Thoracic aorta (tissue), 2 donors: ENCODE data around the gene TCEA3. TPM values are rescaled to one million over a fixed set of nuclear protein-coding genes. Genes with fewer than 3 reads are reported as not detected.
A peak's percentile ranks its signal among the peaks of the same experiment; 100 is the strongest.

Source experiments
- ATAC-seq: fragments of 150-250 bp; one replicate; pipeline ENCODE4 v1.8.0; 2017; ENCODE audit warnings: low read depth; ENCODE audit not compliant: insufficient number of reproducible peaks, low FRiP score
- DNase-seq: peaks from one replicate; pipeline ENCODE4 v3.0.0-alpha.2; 2020; ENCODE audit warnings: low spot score
- H3K27ac ChIP-seq, 2 donors: fragments of 200-600 bp; sonication (generic); 1 replicate in 1 of 2; 2 replicates in 1 of 2; pipeline ENCODE4 v1.5.1; 2016; ENCODE audit warnings: mild to moderate bottlenecking in 2 of 2, moderate library complexity in 2 of 2
- H3K27me3 ChIP-seq: fragments of 200-600 bp; sonication (generic); replicated peaks from 2 replicates; pipeline ENCODE4 v1.6.0; 2016; ENCODE audit warnings: mild to moderate bottlenecking; ENCODE audit not compliant: insufficient read depth
- H3K36me3 ChIP-seq: fragments of 200-600 bp; sonication (generic); one replicate; pipeline ENCODE4 v1.5.1; 2016
- H3K4me1 ChIP-seq, 2 donors: fragments of 200-600 bp; sonication (generic); 1 replicate in 1 of 2; 2 replicates in 1 of 2; pipeline versions ENCODE4 v1.5.1 to v1.6.0; 2016; ENCODE audit warnings: low read depth in 2 of 2, mild to moderate bottlenecking in 1 of 2; ENCODE audit not compliant: control insufficient read depth in 1 of 2
- H3K4me3 ChIP-seq: fragments of 200-600 bp; sonication (generic); 2 replicates; pipeline ENCODE4 v1.5.1; 2016; ENCODE audit warnings: mild to moderate bottlenecking
- H3K9me3 ChIP-seq: fragments of 200-600 bp; sonication (generic); 2 replicates; pipeline ENCODE4 v1.5.1; 2016
- total RNA-seq, 2 donors: library from RNA; depleted of rRNA; stranded (reverse); fragments of >200 nt; gene quantifications; one replicate each; pipeline versions ENCODE4 v1.1.0 to v1.2.3, GENCODE V29; 2016
- TF ChIP-seq, protein P1 (sequence below): fragments of 200-600 bp; sonication (generic); IDR thresholded peaks from one replicate; pipeline ENCODE4 v1.5.1; 2019; ENCODE audit warnings: antibody characterized with exemption

TCEA3 gene
- total RNA-seq, 2 donors from 2014 or later = 22.2 to 39.5 TPM

DNA sequence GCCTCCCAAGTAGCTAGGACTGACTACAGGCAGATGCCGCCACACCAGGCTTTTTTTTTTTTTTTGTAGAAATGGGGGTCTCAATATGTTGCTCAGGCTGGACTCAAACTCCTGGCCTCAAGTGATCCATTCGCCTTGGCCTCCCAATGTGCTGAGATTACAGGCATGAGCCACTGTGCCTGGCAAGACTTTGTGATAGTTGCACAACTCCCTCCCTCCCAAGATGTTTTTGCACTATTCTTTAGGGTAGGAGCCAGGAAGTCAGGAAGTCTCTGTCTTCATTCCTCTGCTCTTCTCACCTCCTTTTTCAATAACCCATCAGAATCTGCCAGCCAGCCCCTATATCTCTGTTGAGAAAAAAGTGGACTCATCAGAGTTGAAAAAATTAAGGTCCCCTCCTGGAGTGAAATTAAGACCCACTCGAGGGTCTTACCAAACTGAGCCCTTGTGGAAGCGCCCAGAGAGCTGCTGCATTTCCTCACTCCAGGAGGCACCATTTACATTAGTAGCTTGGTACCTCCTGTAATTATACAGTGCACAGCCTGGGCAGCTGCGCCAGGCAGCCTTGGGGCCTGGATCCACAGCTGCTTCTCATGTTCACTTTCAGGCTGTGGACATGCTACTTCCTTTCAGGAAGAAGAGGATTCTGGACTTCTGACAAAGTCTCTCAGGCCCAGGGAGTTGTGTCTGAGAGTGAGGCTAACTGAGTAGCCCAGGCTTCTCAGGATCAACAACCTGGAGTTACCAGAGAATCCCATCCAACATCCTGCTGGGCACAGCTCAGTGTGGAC lies 24.0 kb downstream of the TCEA3 start:
- H3K4me1 ChIP-seq = peaks cover 13 to 23% of the 10 kb centered on the region in 2 donors
- peaks cover 5% of the 10 kb centered on the region for H3K36me3 ChIP-seq
- ATAC-seq (no peak), DNase-seq (no peak)
- TF ChIP-seq, protein P1, sequence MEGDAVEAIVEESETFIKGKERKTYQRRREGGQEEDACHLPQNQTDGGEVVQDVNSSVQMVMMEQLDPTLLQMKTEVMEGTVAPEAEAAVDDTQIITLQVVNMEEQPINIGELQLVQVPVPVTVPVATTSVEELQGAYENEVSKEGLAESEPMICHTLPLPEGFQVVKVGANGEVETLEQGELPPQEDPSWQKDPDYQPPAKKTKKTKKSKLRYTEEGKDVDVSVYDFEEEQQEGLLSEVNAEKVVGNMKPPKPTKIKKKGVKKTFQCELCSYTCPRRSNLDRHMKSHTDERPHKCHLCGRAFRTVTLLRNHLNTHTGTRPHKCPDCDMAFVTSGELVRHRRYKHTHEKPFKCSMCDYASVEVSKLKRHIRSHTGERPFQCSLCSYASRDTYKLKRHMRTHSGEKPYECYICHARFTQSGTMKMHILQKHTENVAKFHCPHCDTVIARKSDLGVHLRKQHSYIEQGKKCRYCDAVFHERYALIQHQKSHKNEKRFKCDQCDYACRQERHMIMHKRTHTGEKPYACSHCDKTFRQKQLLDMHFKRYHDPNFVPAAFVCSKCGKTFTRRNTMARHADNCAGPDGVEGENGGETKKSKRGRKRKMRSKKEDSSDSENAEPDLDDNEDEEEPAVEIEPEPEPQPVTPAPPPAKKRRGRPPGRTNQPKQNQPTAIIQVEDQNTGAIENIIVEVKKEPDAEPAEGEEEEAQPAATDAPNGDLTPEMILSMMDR = no peak
- peak overlapping the region; percentile 13 to 19 for H3K27ac ChIP-seq
- no peaks in the 10 kb centered on the region for H3K27me3 ChIP-seq
- H3K9me3 ChIP-seq = no peaks in the 10 kb centered on the region
- no peak overlapping the region for H3K4me3 ChIP-seq

DNA sequence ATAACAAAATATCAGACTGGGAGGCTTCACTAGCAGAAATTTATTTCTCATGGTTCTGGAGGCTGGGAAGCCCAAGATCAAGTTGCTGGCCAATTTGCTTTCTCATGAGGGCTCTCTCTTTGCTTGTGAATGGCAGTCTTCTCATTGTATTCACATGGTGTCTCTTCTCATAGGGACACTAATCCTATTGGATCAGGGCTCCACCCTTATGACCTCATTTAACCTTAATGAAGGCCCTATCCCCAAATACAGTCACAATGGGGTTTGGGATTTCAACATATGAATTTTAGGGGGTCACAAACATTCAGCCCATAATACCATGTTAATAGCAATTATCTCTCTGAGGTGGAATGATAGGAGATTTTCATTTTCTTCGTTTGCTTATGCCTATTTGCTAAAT lies 25.3 kb downstream of the TCEA3 start:
- H3K36me3 ChIP-seq = peaks cover 5% of the 10 kb centered on the region
- TF ChIP-seq, protein P1 = no peak
- H3K4me1 ChIP-seq = peaks cover 10 to 24% of the 10 kb centered on the region in 2 donors
- DNase-seq (no peak), ATAC-seq (no peak)
- no peaks in the 10 kb centered on the region for H3K27me3 ChIP-seq
- no peaks in the 10 kb centered on the region for H3K9me3 ChIP-seq
- H3K27ac ChIP-seq = no peak overlapping the region
- no peak overlapping the region for H3K4me3 ChIP-seq

DNA sequence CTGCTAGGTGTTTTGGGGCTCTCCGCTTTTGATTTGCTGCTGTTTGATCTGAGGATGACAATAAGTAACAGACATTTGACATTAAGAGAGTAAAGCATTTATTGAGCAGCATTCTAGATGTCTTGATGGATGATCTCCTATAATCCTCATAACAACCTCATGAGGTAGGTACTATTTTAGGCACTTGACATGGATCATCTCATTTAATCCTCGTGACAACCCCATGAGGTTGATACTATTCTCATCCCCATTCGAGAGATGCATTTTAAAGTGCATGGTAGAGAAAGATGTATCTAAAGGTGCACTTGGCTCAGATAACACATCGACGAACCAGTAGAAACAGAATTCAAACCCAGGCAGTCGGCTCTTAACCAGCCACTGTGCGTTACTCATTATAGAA lies 26.6 kb downstream of the TCEA3 start:
- peaks cover 1 to 11% of the 10 kb centered on the region in 2 donors for H3K4me1 ChIP-seq
- ATAC-seq = no peak
- TF ChIP-seq, protein P1 = no peak

DNA sequence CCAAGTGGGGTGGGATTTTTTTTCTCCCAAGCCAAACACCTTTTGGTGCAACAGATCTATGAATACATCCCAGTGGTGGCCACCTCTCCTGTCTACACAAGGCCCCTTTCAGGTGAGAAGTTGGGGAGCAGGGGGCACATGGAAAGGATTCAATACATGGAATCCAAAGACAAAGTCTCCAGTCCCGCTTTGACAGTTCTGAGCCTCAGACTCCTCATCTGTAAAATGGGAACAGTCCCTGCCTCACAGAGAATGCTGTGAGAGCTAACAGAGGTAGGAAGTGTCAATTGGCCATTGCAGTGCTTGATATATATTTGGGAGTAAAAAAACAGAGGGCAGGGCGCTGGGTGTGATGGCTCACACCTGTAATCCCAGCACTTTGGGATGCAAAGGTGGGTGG lies 28.2 kb downstream of the TCEA3 start:
- TF ChIP-seq, protein P1 = no peak
- H3K4me1 ChIP-seq = peaks cover 0 to 6% of the 10 kb centered on the region in 2 donors
- no peaks in the 10 kb centered on the region for H3K27me3 ChIP-seq
- ATAC-seq (no peak), DNase-seq (no peak)
- no peaks in the 10 kb centered on the region for H3K9me3 ChIP-seq
- H3K4me3 ChIP-seq = no peak overlapping the region
- H3K36me3 ChIP-seq = peaks cover 10% of the 10 kb centered on the region
- H3K27ac ChIP-seq = no peak overlapping the region

More for the DNA sequence above, 26.6 kb downstream of the TCEA3 start:
- H3K36me3 ChIP-seq = peaks cover 10% of the 10 kb centered on the region
- H3K4me3 ChIP-seq = no peak overlapping the region
- no peaks in the 10 kb centered on the region for H3K9me3 ChIP-seq
- no peak for DNase-seq
- no peak overlapping the region for H3K27ac ChIP-seq
- no peaks in the 10 kb centered on the region for H3K27me3 ChIP-seq

DNA sequence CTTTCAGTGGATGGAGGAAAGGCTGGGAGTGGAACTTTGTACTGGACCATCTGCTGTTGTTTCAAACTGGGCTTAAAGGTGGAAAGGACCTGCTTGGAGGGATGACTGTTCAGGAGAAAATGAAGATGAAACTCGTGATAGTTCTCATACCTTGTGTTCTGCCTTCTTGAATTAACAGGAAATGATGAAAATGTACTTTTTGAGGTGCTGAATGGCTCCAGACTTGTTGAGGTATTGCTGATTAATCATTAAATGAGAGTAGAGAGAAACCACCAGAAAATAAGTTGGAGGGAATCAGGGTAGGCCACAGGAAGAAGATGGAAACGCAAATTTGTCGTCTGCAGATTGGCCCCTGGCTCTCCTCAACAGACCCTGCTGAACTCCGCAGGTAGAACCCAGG lies 28.7 kb downstream of the TCEA3 start:
- Histone ChIP-seq H3K27ac (no peak overlapping the region), H3K4me1 (peaks cover 0 to 11% of the 10 kb centered on the region in 2 donors), H3K9me3 (no peaks in the 10 kb centered on the region), H3K4me3 (no peak overlapping the region), H3K36me3 (peaks cover 10% of the 10 kb centered on the region), H3K27me3 (no peaks in the 10 kb centered on the region)
- DNase-seq (no peak), ATAC-seq (no peak)
- TF ChIP-seq, protein P1 = no peak
